ENCODE measurements around the gene TM9SF1.
"Not testable (repeated sequence)": the region's sequence is repeated elsewhere in the genome, so short reads cannot be mapped to it uniquely, and the experiment has no call there.

The TM9SF1 gene

GRCh38 chr14:24228902-24229301, 33.7 kb upstream of the TM9SF1 start:
- no peak for DNase-seq

GRCh38 chr14:24226473-24226872, 31.2 kb upstream of the TM9SF1 start:
- no peak for DNase-seq

DNA sequence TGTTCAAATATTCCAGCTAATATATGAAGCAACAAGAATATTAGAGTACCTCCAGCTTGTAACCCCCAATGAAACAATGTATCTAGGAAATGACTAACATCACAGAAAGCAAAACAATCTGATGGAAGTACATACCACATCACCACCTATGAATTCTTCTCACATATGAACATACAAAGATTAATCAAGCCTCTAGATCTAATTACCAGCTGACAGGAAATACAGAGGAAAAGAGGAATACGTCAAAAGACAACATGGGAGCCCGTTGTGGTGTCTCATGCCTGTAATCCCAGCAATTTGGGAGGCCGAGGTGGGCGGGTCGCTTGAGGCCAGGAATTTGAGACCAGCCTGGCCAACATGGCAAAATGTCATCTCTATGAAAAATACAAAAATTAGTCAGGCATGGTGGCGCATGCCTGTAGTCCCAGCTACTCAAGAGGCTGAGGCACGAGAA, 29.4 kb upstream of the TM9SF1 start:
- DNase-seq = no peak

GRCh38 chr14:24222987-24223386, 27.7 kb upstream of the TM9SF1 start:
- not testable (repeated sequence) for DNase-seq

- DNase-seq = no peak
Measured at GRCh38 chr14:24219521-24219920, 24.3 kb upstream of the TM9SF1 start.

DNA sequence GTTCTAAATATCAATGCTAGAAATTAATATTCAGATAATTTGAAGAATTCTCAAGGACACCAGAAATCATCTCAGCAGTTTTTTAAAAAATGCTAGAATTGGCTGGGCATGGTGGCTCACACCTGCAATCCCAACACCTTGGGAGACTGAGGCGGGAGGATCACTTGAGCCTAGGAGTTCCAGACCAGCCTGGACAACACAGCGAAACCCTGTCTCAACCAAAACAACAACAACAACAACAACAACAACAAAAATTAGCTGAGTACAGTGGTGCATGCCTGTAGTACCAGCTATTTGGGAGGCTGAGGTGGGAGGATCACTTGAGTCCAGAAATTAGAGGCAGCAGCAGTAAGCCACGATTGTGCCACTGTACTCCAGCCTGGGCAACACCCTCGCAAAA, 23.8 kb upstream of the TM9SF1 start:
- no peak for DNase-seq

- DNase-seq = not testable (repeated sequence)
Measured at GRCh38 chr14:24216876-24217275, 21.6 kb upstream of the TM9SF1 start.

DNA sequence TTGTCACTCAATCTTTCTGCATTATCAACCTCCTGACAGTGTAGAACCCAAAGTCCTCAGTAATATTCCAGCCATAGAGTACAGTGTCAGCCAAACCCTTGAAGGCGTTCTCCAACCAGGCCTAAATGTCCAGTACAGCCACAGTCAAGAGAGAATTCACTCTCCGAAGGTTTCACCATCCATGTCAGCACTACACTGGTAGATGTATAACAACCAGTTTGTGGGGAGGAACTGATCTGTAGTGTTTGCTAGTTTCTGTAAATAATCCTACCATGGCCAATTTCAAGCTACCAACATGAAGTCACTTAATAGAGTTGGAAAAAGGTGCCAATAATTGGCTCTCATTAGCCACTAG, 21.1 kb upstream of the TM9SF1 start:
- no peak for DNase-seq

DNA sequence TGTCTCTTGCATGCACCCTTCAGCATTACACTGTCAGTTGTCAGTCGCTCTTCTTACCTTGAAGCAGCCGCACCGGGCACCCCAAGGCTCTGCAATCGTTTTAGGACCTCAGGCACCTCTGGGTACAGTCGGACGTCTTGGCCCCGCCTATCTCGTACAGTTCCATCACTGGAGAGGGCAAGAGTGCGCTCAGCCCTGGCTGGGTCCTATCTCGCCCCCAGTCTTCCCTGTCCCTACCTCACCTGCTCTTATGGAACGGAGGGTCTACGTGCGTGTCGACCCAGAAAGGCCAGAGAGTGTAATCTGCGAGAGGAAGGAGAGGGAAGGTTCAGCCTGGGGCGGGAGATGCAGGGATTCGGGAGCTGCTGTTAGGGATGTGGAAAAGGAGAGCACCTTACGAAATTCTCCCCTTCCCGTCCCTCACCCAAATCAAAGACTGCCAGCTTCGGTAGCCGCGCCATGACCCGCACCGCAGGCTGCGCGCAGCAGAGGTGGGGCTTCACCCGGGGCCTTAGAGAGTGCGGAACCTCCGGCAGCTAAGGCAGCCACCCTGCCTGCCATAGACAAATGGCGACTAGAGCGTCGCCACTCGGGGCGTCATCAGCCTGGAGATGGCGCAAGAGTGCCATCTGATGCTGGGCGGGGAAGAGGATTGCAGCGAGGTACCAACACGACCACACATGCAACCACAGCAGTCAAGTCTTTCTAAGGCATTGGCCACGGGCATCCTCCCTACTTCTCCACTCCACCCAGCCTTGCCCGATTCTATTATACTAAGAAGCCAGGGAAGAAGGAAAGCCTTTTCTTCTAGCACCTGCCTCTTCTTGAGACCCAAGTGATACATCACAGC, 20.5 kb upstream of the TM9SF1 start, which contains the start of gene MDP1:
TSS of gene MDP1 (minus strand) at position 572 of the 850 bp plus-strand sequence. CDS start at position 461, 111 bp downstream.
- peak; percentile 20 to 89 (median 73) for DNase-seq

DNA sequence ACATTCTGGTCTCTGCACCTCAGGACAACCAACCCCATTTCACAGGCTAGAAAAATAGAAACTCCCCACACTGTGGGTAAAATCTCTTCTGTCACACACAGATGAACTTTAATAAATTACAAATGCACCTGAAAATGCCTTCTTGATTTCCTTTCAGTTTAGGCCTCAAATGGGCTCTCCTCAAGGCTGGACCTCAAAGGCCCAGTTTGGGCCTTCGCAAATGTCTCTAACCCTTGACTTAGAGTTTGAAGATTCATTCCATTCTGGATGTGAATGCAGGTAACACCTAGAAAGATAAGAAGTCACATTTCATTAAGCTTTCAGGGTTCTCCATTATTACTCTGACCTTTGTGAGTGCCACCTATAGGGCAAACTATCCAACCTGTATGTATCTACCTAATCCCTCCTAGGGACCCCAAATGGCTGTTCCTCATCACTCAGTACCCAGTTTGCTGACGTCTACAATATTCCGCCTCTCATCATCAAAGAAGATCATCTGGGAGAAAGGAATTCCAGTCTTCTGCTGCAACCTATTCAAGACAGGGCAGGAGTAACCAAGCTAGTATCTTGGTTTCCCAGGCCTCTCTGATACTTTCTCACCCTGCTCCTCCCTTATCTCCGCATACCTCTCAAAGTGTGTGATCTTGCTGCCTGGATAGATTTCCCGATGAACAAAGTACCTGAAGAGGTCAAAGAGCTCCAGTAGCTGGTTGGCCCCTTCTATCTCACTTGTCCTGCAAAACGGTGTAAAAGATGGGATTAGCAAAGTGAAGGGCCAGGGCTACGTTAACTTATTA, 18.8 kb upstream of the TM9SF1 start:
- DNase-seq = no peak

GRCh38 chr14:24212924-24213865, 18.0 kb upstream of the TM9SF1 start, which contains the start of gene CHMP4A:
TSS of gene CHMP4A (minus strand) at chr14:24213488. CDS start at chr14:24213439, 49 bp downstream.
- peak; percentile 54 to 96 (median 89) for DNase-seq

DNA sequence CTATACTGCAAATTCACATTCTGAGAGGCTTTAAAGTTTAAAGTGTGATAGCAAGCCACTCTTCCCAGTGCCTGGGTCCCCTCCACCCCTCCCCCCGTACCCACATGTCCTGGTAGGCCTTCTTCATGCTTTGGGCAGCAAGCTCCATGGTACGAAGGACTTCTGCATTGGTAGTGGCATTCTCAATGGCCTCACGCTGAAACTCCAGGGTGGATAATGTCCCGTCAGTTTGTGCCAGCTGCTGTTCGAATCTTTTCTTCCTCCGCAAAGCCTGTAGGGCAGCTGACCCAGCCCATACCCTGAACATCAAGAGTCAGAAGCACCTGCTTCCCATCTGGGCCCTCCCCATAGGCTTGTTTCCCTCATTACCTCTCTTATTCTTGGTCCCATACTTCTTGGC, 16.1 kb upstream of the TM9SF1 start:
- DNase-seq = no peak

DNA sequence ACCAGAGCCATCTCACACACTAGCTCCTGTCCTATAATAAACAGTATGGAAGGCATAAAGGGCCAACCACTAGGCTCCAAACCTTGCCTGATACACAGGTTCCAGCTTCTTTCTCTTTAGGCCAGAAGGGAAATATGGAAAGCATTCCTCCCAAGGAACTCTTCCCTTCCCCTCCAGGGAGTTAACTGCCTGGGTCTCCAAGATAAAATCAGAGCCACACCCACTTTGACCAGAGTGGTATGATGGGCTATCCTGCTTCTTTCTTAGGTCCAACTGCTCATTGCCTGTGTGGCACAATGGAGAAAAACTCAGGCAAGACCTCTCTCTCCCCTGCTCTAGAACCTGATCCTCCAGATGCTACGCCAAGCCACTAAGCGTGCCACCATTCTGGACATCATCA, 12.4 kb upstream of the TM9SF1 start:
- no peak for DNase-seq

GRCh38 chr14:24207104-24207551, 11.9 kb upstream of the TM9SF1 start:
- no peak for DNase-seq

DNA sequence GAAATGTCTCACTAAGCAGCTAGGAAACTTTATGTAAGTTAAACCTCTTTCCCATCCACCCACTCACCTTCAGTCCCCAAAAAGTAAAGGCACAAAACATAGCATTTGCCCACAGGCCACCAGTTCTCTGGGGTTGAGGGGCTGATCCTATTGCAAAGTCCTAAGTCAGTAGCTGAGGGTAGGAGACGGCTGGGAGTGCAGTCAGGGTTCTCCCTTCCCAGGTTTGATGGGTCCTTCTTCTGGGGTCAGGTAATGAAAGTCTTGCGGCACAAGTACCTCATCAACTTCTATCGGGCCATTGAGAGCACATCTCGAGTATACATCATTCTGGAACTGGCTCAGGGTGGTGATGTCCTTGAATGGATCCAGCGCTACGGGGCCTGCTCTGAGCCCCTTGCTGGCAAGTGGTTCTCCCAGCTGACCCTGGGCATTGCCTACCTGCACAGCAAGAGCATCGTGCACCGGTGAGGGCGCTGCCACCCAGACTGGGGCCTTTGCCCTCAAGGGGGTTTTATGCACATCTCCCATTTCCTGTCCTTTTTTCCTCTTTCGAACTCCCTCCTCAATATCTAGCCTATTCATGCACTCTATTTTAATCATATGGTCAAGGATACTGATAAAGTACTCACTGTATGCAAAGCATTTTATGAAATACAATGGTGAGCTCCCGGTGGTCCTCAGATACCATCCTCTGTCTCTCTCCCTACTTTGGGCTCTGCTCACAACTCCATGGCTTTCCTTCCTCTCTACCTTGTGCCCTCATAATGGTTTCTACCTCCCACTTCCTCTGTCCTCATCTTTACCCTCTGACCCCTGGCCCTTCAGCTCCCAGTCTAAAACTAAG, 11.2 kb upstream of the TM9SF1 start:
- no peak for DNase-seq

GRCh38 chr14:24204163-24205146, 9.2 kb upstream of the TM9SF1 start:
- DNase-seq = no peak

GRCh38 chr14:24203249-24203886, 8.1 kb upstream of the TM9SF1 start:
- not testable (repeated sequence) for DNase-seq

- DNase-seq = not testable (repeated sequence)
Measured at GRCh38 chr14:24202538-24202937, 7.3 kb upstream of the TM9SF1 start.

Measured in hypothalamus (tissue), 51 donors.